ENCODE results near the gene MICOS13.

MICOS13 gene

DNA sequence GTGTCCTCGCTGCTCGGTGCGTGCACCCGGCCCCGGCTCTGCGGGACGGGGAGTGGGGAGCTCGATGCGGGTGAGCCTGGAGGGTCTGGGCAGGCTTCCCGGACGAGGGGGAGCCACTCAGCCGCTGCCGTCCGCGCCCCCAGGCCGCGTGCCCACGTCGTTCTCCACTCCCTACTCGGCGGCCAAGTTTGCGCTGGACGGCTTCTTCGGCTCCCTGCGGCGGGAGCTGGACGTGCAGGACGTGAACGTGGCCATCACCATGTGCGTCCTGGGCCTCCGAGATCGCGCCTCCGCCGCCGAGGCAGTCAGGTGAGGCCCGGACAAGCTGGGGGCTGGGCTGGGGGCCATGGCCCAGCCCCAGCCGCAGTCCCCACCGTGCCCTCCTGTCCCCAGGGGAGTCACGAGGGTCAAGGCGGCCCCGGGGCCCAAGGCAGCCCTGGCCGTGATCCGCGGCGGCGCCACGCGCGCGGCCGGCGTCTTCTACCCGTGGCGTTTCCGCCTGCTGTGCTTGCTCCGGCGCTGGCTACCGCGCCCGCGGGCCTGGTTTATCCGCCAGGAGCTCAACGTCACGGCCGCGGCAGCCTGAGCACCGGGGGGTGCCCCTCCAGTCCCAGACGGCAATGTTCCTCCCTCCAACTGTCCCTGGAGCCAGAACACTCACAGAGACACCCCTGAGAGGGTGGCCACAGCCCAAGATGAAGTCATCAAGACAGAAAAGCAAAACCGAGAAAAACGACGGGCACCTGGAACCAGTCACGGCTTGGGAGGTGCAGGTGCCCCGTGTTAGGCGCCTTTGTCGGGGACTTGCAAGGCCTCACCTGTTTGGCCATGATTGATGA is 7.3 kb upstream of the MICOS13 start:
- no peak for DNase-seq (ENCODE audit: low read depth, low spot score)

DNA sequence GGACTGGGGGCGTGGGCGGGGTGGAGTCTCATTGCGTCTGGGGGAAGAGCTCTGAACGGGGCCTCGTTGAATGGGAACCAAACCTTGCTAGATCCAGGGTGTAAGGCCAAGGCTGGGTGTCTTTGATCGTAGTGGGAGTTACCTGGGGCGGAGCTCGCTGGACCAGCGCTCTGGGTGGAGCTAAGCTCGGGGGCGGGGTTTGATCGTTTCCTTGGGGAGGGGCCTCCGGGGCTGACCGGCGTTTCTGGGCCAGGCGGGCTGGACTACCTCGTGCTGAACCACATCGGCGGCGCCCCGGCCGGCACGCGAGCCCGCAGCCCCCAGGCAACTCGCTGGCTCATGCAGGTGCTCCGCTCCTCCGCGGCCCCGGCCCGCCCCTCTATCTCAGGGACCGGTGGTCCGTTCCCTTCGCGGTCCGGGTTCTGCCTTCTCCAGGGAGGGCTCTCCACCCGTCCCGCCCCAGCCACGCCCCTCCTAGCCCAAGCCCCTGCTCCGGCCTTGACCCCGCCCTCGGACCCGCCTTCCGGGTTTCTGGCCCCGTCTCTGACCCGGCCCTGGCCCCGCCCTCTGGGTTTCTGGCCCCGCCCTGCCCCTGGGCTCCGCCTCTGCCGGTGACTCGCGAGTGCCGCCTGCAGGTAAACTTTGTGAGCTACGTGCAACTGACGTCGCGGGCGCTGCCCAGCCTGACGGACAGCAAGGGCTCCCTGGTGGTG is 6.5 kb upstream of the MICOS13 start:
- DNase-seq (ENCODE audit: low read depth, low spot score): peak; percentile 84

DNA sequence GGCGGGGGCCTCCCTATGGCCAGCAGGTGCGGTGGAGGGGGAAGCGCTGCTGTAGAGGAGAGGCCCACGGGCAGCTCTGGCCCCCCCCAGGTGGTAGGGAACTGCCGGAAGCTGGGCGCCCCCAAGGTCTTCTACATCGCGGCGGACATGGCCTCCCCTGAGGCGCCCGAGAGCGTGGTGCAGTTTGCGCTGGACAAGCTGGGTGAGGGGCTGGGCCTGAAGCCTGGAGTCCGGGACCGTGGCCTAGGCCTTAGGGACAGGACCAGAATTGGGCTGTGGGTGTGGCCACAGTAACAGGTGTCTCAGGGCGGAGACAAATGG is 6.0 kb upstream of the MICOS13 start:
- DNase-seq (ENCODE audit: low read depth, low spot score): no peak

DNA sequence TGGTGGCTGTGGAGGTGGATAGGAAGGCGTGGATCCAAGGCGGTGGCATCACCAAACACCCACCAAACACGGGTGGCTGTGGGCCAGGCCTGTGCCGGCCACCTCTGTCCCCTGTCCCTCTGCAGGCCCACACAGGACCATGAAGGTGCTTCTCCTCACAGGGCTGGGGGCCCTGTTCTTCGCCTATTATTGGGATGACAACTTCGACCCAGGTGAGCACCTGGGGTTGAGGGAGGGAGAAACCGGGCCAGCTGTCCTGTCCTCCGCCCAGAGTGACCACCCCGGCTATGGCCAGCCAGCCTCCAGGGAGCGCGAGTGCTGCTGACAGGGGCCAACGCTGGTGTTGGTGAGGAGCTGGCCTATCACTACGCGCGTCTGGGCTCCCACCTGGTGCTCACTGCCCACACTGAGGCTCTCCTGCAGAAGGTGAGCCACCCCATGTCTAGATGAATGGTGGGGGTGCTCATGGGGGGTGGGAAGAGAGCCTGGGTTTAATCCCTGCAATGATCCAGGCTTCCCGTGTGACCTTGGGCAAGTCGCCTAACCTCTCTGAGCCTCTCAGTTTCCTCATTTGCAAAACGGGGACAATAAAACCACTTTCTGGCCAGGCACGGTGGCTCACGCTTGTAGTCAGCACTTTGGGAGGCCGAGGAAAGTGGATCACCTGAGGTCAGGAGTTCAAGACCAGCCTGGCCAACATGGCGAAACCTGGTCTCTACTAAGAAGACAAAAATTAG is 4.5 kb upstream of the MICOS13 start:
- DNase-seq (ENCODE audit: low read depth, low spot score): no peak

DNA sequence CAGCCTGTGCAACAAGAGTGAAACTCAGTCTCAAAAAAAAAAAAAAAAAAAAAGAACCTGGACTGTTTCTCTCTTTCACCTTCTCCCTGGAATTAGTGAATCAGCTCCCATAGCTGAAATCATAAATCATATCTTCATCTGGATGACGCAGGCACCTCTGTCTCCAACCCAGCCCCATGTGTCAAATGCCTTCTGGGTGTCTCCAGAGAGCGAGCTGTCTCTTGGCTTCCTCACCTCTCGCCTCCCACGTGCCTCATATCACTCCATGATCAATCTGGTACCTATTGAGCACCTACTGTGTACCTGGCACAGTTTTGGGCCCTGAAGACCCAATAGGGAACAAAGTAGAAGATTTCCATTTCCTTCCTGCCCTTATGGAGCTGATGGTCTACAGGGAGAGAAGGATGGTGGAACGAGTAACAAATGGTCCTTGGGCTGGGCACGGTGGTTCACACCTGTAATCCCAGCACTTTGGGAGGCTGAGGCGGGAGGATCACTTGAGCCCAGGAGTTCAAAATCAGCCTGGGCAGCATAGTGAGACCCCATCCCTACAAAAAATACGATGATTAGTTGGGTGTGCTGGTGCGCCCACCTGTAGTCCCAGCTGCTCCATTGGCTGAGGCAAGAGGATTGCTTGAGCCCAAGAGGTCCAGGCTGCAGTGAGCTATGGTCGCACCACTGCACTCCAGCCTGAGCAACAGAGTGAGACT is 3.0 kb upstream of the MICOS13 start:
- DNase-seq (ENCODE audit: low read depth, low spot score): no peak

DNA sequence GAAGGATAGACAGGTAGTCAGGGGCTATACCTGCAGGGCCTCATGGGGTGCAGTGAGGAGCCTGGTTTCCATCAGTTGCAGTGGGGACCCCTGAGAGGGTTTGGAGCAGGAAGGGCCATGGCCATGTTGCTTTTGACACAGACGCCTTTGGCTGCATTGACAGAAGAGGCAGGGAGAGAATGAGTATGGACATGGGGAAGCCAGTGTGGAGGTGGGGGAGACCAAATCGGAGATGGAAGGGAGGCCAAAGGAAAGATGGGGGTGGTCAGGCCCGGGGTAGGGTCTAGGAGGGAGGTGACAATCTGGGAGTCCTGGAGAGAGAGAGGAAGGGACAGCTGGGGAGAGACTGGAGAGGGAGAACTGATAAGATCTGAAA is 1.8 kb upstream of the MICOS13 start:
- DNase-seq (ENCODE audit: low read depth, low spot score): no peak

DNA sequence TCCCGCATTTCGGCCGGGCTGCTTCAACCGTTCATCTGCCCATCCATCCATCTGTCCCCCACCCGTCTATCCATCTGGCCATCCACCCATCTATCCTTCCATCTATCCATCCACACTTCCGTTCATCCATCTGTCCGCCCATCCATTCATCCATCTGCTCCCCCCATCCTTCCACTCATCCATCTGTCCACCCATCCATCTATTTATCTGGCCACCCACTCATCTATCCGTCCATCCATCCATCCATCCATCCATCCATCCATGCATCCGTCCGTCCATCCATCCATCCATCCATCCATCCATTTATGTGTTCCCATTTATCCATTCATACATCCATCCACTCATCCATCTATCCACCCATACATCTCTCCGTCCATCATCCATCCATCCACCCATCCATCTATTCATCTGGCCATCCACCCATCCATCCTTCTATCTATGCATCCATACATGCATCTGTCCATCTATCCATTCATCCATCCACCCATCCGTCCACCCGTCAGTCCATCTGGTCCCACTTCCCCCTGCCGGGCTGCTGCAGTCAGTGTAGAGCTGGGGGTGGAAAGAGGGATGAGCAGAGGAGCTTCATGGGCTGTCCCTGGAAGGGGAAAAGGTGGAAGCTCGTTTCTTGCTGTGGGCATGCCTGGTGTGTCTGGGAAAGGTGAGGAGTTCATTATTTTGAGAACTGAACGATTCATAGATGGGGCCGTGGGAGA is 1.2 kb upstream of the MICOS13 start:
- no peak for DNase-seq (ENCODE audit: low read depth, low spot score)

DNA sequence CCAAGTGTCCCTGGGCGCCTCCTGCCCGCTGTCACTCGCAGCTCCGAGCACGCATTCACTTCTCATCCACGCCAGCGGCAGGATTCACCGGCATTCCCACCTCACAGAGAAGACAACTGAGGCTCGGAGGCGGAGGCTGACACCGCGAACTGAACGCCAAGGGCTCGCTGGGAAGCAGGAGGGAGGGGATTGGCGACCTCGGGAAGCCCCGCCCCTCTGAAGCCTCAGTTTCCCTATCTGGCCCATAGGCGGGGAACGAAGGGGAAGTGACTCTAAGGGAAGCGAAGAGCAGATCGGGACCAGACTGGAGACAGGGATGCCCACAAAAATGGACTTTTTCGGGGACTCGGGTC is 256 bp downstream of the MICOS13 start:
- no peak for DNase-seq (ENCODE audit: low read depth, low spot score)

DNA sequence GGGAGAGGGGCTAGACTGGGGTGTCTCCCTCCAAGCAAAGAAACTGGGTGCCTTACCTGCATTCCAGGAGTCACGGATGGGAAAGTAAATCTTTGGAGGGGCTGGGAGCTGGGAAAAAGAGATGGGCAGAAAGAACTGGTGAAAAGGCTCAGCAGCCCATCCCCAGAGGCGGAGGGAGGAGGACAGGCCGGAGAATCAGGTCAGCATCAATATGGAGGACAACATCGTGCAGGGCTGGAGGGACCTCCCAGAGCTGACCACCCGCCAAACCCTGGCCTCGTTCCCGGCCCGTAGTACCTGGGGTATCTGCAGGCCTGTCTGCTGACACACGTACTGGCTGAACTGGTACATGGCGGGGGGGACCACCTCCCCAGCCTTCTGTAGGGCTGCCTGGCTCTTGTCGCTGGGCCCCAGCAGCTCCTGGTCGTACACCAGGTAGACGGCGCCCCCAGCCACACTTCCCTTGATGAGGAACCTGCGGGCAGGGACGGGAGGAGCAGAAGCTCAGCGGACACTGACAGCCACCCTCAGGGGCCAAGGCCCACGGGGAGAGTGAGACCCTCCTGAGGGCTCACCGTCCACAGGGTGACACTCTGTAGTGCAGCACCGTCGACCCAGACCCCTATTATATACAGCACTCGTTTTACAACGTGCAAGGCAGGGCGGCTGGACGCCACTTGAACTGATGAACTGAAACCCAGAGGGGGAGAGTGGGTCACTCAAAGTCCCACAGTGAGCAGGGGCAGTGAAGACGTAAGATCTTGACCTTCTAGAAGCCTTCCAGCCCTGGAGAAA is 830 bp downstream of the MICOS13 start:
- DNase-seq (ENCODE audit: low read depth, low spot score): no peak

DNA sequence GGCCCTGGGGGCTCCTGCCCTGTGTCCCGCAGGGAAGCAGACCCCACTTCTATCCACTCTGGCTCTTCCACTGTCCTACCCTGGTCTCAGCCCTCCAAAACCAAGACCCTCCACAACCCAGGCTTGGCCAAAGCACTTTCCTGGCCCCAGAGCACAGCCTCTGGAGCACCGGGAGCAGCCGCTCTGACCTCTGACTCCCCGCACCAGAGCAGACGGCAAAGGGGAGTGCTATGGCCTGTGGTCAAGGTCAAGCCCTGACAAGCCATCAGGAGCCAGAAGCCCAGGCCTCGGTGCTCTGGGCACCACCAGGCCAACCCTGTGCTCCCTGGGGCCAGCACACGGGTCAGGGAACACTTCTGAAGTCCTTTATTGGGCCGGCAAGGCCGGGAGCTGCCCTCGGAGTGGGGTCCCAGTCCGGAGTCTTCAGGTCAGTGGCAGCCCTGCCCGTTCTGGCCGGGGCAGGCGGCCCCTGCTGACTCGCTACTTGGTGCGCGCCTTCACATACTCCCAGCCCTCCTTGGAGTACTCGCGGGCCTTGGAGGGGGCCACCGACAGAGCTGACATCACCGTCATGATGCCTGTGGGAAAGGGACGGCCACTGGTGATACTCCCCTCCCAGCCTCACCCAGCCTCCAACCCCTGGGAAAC is 2.1 kb downstream of the MICOS13 start:
- no peak for DNase-seq (ENCODE audit: low read depth, low spot score)

DNA sequence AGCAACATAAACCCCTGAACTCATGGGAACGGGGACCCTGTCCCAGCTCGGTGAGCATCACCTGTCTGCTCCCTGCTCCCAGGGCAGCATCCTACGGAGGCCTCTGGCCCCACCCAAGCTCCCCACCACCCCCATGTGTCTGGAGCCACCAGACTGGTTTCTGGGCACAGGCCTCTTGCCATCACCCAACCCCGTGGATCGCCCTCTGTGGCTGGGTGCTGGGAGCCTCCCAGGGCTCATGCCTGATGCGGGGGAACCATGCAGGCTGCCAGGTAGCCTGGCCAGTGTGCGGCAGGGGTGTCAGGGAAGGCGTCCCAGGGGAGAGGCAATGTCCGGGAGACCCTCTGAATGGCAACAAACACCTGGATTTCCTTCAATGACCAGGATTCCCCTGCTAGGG is 2.7 kb downstream of the MICOS13 start:
- no peak for DNase-seq (ENCODE audit: low read depth, low spot score)

DNA sequence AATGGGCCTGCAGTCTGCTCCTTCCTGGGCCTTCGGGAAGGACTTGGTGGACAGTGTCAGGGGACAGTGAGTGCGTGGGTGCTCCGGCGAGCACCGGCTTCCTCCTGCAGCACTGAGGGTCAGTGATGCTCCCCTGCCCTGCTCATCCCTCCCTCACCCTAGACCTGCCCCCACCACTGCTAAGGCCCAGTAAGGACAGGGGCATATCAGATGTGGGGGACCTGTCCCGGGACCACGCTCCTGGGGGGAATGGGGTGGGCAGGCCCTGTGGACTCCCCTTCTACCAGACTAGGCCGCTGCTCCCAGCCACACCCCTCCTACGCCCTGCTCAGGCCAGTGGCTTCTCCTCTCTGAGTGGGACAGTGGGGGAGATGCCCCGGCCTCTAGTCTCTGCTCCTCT is 3.2 kb downstream of the MICOS13 start:
- no peak for DNase-seq (ENCODE audit: low read depth, low spot score)

DNA sequence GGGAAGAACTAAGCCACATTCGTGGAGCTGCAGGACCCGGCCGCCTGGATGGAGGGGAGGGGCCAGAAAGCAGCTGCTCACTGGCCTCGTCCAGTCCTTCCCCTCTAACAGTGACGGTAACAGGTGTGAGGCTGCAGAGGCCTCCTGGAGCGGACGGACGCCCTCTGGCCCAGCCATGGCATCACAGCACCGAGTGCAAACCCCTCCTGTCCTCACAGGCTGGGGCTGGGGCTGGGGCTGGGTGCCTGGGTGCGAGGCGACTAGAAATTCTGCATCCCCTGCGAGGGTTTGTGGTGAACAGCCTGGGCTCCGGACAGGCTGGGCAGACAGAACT is 3.6 kb downstream of the MICOS13 start:
- DNase-seq (ENCODE audit: low read depth, low spot score): no peak

DNA sequence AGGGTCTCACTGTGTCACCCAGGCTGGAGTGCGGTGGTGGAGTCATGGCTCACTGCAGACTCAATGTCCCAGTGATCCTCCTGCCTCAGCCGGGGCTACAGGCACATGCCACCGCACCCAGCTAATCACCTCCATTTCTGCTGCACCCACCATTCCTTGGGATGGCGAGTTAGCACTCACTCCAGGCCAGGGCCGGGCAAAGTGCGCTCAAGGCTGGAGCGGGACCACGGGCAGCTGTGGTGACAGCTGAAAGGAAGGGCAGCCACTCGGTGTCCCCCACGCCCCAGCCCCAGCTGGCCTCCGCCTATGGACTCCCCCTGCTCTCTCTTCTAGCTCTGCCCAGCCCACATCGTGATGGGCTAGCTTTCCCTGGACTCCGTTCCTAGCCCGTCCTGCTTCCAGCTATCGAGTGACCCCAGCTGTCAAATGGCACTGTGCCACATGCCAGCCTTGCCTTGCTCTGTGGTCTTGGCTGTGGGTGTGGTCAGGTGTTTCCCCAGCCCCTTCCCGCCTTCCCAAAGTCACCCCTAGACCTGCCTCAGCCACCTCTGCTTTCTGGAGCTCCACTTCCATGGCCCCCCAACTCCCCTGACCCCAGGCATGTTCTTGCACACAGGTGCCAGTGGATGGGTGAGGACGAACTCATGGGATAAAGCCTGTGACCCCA is 4.1 kb downstream of the MICOS13 start:
- no peak for DNase-seq (ENCODE audit: low read depth, low spot score)

DNA sequence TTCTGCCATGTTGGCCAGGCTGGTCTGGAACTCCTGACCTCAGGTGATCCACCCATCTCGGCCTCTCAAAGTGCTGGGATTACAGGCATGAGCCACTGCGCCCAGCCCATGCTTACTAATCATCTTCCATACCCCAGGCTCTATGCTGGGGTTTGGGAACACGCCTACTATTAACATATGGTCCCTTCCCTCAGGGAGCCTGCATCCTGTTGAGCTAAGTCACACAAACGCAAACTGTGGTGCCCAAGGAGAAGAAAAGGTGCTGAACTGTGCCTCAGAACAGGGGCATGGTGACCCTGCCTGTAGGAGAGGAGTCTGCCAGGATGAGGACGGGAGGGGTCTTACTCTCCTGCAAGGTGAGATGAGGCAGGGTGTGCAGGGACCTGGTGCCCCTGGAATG is 5.6 kb downstream of the MICOS13 start:
- DNase-seq (ENCODE audit: low read depth, low spot score): no peak

DNA sequence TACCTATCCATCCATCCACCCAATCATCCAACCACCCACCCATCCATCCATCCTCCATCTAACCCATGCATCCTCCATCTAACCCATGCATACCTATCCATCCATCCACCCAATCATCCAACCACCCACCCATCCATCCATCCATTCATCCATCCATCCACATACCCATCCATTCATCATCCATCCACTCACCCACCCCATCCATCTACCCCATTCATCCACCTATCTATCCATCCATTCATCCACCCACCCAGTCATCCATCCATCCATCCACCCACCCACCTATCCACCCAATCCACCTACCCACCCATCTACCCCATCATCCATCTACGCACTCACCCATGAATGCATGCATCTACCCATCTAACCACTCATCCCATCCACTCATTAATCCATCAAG is 6.6 kb downstream of the MICOS13 start:
- no peak for DNase-seq (ENCODE audit: low read depth, low spot score)

DNA sequence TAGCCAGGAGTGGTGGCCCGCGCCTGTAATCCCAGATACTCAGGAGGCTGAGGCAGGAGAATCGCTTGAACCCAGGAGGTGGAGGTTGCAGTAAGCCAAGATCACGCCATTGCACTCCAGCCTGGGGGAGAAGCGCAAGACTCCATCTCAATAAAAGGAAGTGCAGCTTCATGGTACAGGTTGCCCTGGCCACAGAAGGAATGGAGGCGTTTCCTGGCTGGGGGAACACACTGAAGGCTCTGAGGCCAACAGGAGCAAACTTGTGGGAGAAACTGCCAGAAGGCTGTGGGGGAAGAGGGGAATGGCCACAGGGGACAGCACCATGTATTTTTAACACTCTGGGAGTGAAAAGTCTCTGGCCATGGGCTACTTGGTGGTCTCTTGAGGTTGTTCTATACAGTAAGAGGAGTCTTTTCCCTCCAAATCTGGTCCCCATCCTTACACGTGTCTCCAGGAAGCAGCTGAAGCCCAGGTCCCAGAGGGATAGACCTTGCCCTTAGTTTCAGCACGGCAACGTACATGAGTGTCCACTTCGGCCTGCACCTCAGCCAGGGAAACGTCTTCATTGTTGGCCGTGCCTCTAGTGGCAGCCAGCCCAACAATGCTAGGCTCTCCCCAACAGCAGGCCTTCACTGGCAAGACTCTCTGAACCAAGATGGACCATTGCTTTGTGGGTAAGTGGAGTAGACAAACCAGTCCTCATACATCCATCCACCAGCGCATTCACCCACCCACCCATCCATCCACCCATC is 7.4 kb downstream of the MICOS13 start:
- no peak for DNase-seq (ENCODE audit: low read depth, low spot score)

DNA sequence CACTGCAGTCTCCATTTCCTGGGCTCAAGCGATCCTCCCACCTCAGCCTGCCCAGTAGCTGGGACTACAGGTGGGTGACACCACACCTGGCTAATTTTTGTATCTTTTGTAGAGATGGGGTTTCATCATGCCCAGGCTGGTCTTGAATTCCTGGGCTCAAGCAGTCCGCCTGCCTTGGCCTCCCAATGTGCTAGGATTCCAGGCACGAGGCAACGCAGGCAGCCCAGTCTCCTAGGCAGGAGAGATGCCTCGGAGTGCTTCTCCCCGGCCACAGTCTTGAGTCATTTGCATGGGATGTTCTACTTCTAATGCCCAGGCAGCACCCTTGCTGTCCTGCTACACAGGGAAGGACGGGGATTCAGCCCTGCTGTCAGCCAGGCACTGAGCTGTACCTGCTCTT is 8.7 kb downstream of the MICOS13 start:
- no peak for DNase-seq (ENCODE audit: low read depth, low spot score)

DNA sequence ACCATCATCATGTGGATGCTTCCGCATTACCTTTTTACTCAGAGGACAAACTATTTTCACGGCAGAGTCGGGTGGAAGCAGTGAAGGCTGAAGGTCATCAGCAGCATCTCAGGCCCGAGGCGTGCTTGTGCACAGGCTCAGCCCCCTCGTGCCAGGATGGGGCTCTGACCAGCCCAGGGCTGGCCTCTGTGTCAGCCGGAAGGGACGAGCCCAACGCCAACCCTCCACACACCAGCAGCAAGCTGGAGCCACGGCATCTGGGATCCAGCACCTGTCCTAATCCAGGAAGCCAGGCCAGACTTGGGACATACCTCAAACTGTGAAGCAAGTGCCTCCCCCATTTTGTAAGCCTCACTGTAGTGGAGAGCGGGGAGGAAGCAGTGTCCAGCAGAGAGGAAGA is 11.1 kb downstream of the MICOS13 start:
- DNase-seq (ENCODE audit: low read depth, low spot score): no peak

All from smooth muscle cell of the brain vasculature (primary cell).